Endothelial cell of umbilical vein (primary cell): ENCODE measurements around the gene CELF1. TPM values are rescaled to one million over a fixed set of nuclear protein-coding genes. Genes with fewer than 3 reads are reported as not detected.

Source experiments
- BruUV-seq: library from RNA; stranded (reverse); fragments of 400-500 nt; replicated peaks from 2 replicates; lab custom pipeline; 2021; lab: Mats Ljungman, UMichigan
- CTCF ChIA-PET: fragments of 300-600, 350-600 bp; sonication (Branson Sonifier 250); formaldehyde crosslinking; loops from one replicate; lab custom pipeline; 2021; ENCODE audit warnings: antibody characterized with exemption, inconsistent platforms; lab: Charles Lee
- POLR2A ChIA-PET: fragments of 300-600, 350-600 bp; sonication (Branson Sonifier 250); formaldehyde crosslinking; loops from one replicate; lab custom pipeline; 2021; ENCODE audit warnings: antibody characterized with exemption, inconsistent platforms; lab: Charles Lee
- DNase-seq: peaks from one replicate; pipeline ENCODE4 v3.0.0-alpha.2; 2011; ENCODE audit warnings: low read depth, low spot score
- FAIRE-seq: peaks from 2 replicates; lab custom pipeline; 2011; peaks lifted over from hg19 to GRCh38; lab: Jason Lieb, UNC
- H2AFZ ChIP-seq: 2 replicates; pipeline ENCODE4 v1.6.0; 2012; ENCODE audit warnings: low read depth, low read length, control low read depth, inconsistent platforms
- H3K27ac ChIP-seq: 2 replicates; pipeline ENCODE4 v1.5.1; 2011; ENCODE audit warnings: low read depth, mild to moderate bottlenecking, control low read depth, low read length, moderate library complexity; ENCODE audit not compliant: insufficient read depth
- H3K27me3 ChIP-seq, 2 experiments: 2 replicates each; pipeline versions ENCODE4 v1.6.0 to v1.6.1; 2011; ENCODE audit warnings: low read length in 2 of 2, mixed read lengths in 1 of 2; ENCODE audit not compliant: control insufficient read depth in 2 of 2, insufficient read depth in 2 of 2
- H3K36me3 ChIP-seq, 2 experiments: 2 replicates in 1 of 2; 3 replicates in 1 of 2; pipeline ENCODE4 v1.5.1; 2011; ENCODE audit warnings: low read length in 2 of 2, mild to moderate bottlenecking in 1 of 2, moderate library complexity in 1 of 2; ENCODE audit not compliant: control insufficient read depth in 2 of 2, insufficient read depth in 2 of 2; ENCODE audit errors: extremely low read depth in 1 of 2
- H3K4me1 ChIP-seq: 3 replicates; pipeline ENCODE4 v1.5.1; 2011; ENCODE audit warnings: mild to moderate bottlenecking, low read length; ENCODE audit not compliant: control insufficient read depth, insufficient read depth; ENCODE audit errors: extremely low read depth
- H3K4me2 ChIP-seq: 2 replicates; pipeline ENCODE4 v1.6.1; 2011; ENCODE audit warnings: low read length, control low read depth, mixed read lengths; ENCODE audit not compliant: insufficient read depth
- H3K4me3 ChIP-seq, 3 experiments: fragments of 200-600 bp in 1 of 3; sonication (generic), shearing (Covaris generic) in 1 of 3; replicated peaks in 1 of 3; 2 replicates each; pipeline ENCODE4 v1.5.1; 2011 to 2016; ENCODE audit warnings: control low read depth in 3 of 3, low read length in 3 of 3, mild to moderate bottlenecking in 2 of 3, inconsistent platforms in 1 of 3, low read depth in 1 of 3, moderate library complexity in 1 of 3; ENCODE audit not compliant: insufficient read depth in 1 of 3
- H3K79me2 ChIP-seq: 2 replicates; pipeline ENCODE4 v1.6.0; 2012; ENCODE audit warnings: low read length, inconsistent platforms; ENCODE audit not compliant: control insufficient read depth, insufficient read depth
- H3K9ac ChIP-seq: replicated peaks from 2 replicates; pipeline ENCODE3; 2011; ENCODE audit warnings: low read length, control low read depth; ENCODE audit not compliant: insufficient read depth; ENCODE audit errors: extremely low read depth
- H3K9me1 ChIP-seq: replicated peaks from 3 replicates; pipeline ENCODE4 v1.6.0; 2011; ENCODE audit warnings: mild to moderate bottlenecking, low read length; ENCODE audit not compliant: control insufficient read depth, insufficient read depth; ENCODE audit errors: extremely low read depth
- H3K9me3 ChIP-seq: replicated peaks from 2 replicates; pipeline ENCODE4 v1.5.1; 2012; ENCODE audit warnings: low read length, inconsistent platforms; ENCODE audit not compliant: control insufficient read depth, insufficient read depth
- H4K20me1 ChIP-seq: replicated peaks from 2 replicates; pipeline ENCODE3; 2011; ENCODE audit warnings: mild to moderate bottlenecking, low read length; ENCODE audit not compliant: control insufficient read depth, insufficient read depth; ENCODE audit errors: extremely low read depth
- CTCF ChIP-seq, 2 donors: IDR thresholded peaks; 1 replicate in 1 of 2; 2 replicates in 1 of 2; pipeline ENCODE4 v1.5.1; 2011; ENCODE audit warnings: low read length in 2 of 2, mild to moderate bottlenecking in 2 of 2, moderate library complexity in 2 of 2, control low read depth in 1 of 2, inconsistent platforms in 1 of 2, low read depth in 1 of 2; ENCODE audit not compliant: insufficient read depth in 1 of 2; ENCODE audit errors: extremely low read depth in 1 of 2
- EZH2 ChIP-seq: IDR thresholded peaks from 2 replicates; pipeline ENCODE4 v1.6.1; 2012; ENCODE audit warnings: borderline replicate concordance, low read depth, mild to moderate bottlenecking, moderate library complexity, low read length, inconsistent platforms; ENCODE audit not compliant: severe bottlenecking
- FOS ChIP-seq: IDR thresholded peaks from 2 replicates; pipeline ENCODE4 v1.6.1; 2011; ENCODE audit warnings: mild to moderate bottlenecking, low read length, moderate library complexity, borderline replicate concordance; ENCODE audit not compliant: insufficient read depth
- GATA2 ChIP-seq: IDR thresholded peaks from 2 replicates; pipeline ENCODE4 v1.7.0; 2011; ENCODE audit warnings: low read depth, mild to moderate bottlenecking, moderate library complexity, mixed read lengths, low read length; ENCODE audit not compliant: insufficient read length, insufficient read depth
- JUN ChIP-seq: IDR thresholded peaks from 2 replicates; pipeline ENCODE4 v1.6.1; 2011; ENCODE audit warnings: borderline replicate concordance, low read depth; ENCODE audit not compliant: insufficient read length, insufficient read depth
- MAX ChIP-seq: IDR thresholded peaks from 2 replicates; pipeline ENCODE4 v1.6.1; 2011; ENCODE audit not compliant: insufficient read depth, insufficient read length
- MYC ChIP-seq: IDR thresholded peaks from one replicate; pipeline ENCODE4 v1.6.1; 2011; ENCODE audit warnings: mild to moderate bottlenecking, low read depth, low read length
- POLR2A ChIP-seq: IDR thresholded peaks from 2 replicates; pipeline ENCODE4 v1.6.1; 2012; ENCODE audit warnings: low read depth, mild to moderate bottlenecking, control low read depth, low read length
- POLR2AphosphoS5 ChIP-seq: IDR thresholded peaks from 2 replicates; pipeline ENCODE4 v1.6.1; 2012; ENCODE audit warnings: low read depth, mild to moderate bottlenecking, control low read depth, low read length, moderate library complexity; ENCODE audit not compliant: insufficient read depth
- dilution Hi-C: fragments of 300-500 bp; cut with MboI; formaldehyde crosslinking; loops from one replicate; pipeline ENCODE4 v1.15.0; 2019; ENCODE audit warnings: low sequenced_read_pairs; ENCODE audit not compliant: extremely low pct_ligation_motif_present
- intact Hi-C: fragments of 100-400 bp; cut with micrococcal nuclease; formaldehyde crosslinking; loops from one replicate; pipeline ENCODE4 v1.10.0; 2022
- polyA plus RNA-seq, 4 experiments: library from polyadenylated mRNA; depleted of rRNA in 3 of 4; stranded (reverse) in 3 of 4; unstranded in 1 of 4; fragments of >200 nt; gene quantifications; 2 replicates each; pipeline versions ENCODE4 v1.2.1 to v1.2.3, GENCODE V29; 2011 to 2012; ENCODE audit warnings: missing spikeins in 1 of 4
- total RNA-seq: library from RNA; stranded (reverse); gene quantifications from 2 replicates; pipeline ENCODE4 v1.2.3, GENCODE V29; 2021

Gene CELF1
- total and polyA plus RNA-seq, 2 donors (not counting 3 experiments of a cell fraction or from before 2014, with no cell fraction given) = 66.3 to 120 TPM

- H3K36me3 ChIP-seq = peaks cover 16 to 53% of the 10 kb centered on the region in 2 experiments
- intact Hi-C loops = loop anchor here (10.0 kb wide), 1 partner anchor 437 kb away; no protein-coding TSS in a partner anchor
- H3K9ac ChIP-seq = no peak overlapping the region
- no peaks in the 10 kb centered on the region for H3K27me3 ChIP-seq
- ChIA-PET POLR2A (interaction anchor here (0.6 kb wide), 1 partner anchor 723 kb away, joined by 4 read pairs; no protein-coding TSS in a partner anchor), CTCF (no interaction called here)
- H3K9me1 ChIP-seq = no peaks in the 10 kb centered on the region
- no peaks in the 10 kb centered on the region for H3K79me2 ChIP-seq
- H2AFZ ChIP-seq = no peak overlapping the region
- dilution Hi-C loops = no loop called here
- peaks cover 16% of the 10 kb centered on the region for H3K4me1 ChIP-seq
- H3K9me3 ChIP-seq = no peaks in the 10 kb centered on the region
- FAIRE-seq (no peak), DNase-seq (no peak)
- BruUV-seq = no TSS peak
- TF ChIP-seq POLR2AphosphoS5 (peak; percentile 30), JUN (no peak)
- no peaks in the 10 kb centered on the region for H4K20me1 ChIP-seq
- H3K4me2 ChIP-seq = no peak overlapping the region
- no peak overlapping the region for H3K4me3 ChIP-seq
- H3K27ac ChIP-seq = no peak overlapping the region
These were observed 135.2 kb downstream of the CELF1 start for GRCh38 chr11:47417712-47418111.

- ChIA-PET POLR2A (interaction anchor here (1.3 kb wide), 1 partner anchor 10 kb away, joined by 7 read pairs; the partner anchor contains the start of gene PSMC3), CTCF (interaction anchor here (0.8 to 1.6 kb wide), 6 partner anchors 16 to 157 kb away, joined by 3 to 11 read pairs (median 3); no protein-coding TSS in a partner anchor)
- H3K4me1 ChIP-seq = peaks cover 16% of the 10 kb centered on the region
- H3K27ac ChIP-seq = peak overlapping the region; percentile 51
- no peak for TF ChIP-seq MYC
- TF ChIP-seq CTCF (IDR thresholded peaks at IDR 0.05; ENCODE audit: extremely low read depth in 1 of 2, insufficient read depth in 1 of 2, low read depth in 1 of 2, low read length in 2 of 2) = no peak
- TF ChIP-seq POLR2A = peak; percentile 76
- no peak for TF ChIP-seq EZH2
- no peak for TF ChIP-seq GATA2
- TF ChIP-seq FOS = peak; percentile 53
- TF ChIP-seq MAX = no peak
- peak; percentile 95 for TF ChIP-seq POLR2AphosphoS5
- peak; percentile 63 for TF ChIP-seq JUN
- H3K27me3 ChIP-seq = no peaks in the 10 kb centered on the region
- no peaks in the 10 kb centered on the region for H3K9me1 ChIP-seq
- DNase-seq (peak; percentile 88), FAIRE-seq (peak; percentile 99)
- H3K36me3 ChIP-seq = peaks cover 14 to 55% of the 10 kb centered on the region in 2 experiments
- peaks cover 2% of the 10 kb centered on the region for H3K79me2 ChIP-seq
- H3K9ac ChIP-seq = peak overlapping the region; percentile 32
- no peaks in the 10 kb centered on the region for H3K9me3 ChIP-seq
- no peak overlapping the region for H3K4me3 ChIP-seq
- intact Hi-C loops (loop anchor here (1.0 to 10.0 kb wide), 2 partner anchors 10 to 439 kb away; partner anchors contain the start of gene PSMC3), dilution Hi-C loops (no loop called here)
- BruUV-seq = TSS peak; percentile 11
- no peak overlapping the region for H2AFZ ChIP-seq
- no peaks in the 10 kb centered on the region for H4K20me1 ChIP-seq
- peak overlapping the region; percentile 19 for H3K4me2 ChIP-seq
These were observed 136.9 kb downstream of the CELF1 start for GRCh38 chr11:47415949-47416472.
